Measurements from ENCODE around the gene TTC16.
"Not testable (repeated sequence)": the region's sequence is repeated elsewhere in the genome, so short reads cannot be mapped to it uniquely, and the experiment has no call there.

The TTC16 gene

DNA sequence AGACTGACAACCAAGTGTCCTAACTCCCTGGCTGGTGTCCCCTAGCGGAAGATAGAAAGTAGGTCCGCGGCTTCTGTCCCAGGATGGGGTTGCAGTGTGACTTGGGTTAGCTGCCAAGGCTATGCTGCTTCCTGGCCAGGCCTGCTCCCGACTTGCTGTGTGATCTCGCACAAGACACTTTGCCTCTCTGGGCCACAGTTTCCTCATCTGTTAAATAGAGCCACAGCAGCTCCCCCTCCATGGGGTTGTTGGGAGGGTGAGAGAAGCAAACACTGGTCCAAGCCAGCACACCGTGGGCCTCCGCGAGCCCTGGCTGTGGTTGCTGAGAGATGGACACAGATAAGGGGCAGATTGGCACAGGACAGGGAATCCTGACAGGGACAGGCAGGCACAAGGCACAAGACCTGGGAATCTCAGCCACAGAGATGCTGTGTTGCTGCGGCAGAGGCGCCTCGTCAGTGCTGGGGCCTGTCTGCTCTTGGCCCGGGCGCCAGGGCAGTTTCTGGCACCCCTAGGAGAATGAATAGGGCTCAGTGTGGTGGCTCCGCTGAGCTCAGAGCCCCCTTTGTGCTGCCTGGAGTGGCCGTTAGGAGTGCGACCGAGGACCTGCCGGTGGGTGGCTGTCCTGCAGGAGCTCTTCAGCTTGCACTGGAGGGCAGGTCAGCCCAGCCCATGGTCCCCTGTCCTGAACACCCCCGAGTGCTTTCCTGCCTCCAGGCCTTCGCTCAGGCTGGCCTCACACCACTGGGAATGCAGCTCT is 64.4 kb downstream of the TTC16 start:
- no peaks in the 10 kb centered on the region for H3K27me3 Mint-ChIP-seq
- peaks cover 61% of the 10 kb centered on the region for H3K4me1 Mint-ChIP-seq
- peak overlapping the region; percentile 96 for H3K4me3 Mint-ChIP-seq
- no peak for ATAC-seq (replicated peaks; ENCODE audit: extremely low read depth, poor library complexity, severe bottlenecking)
- no peaks in the 10 kb centered on the region for H3K9me3 Mint-ChIP-seq
- peaks cover 29% of the 10 kb centered on the region for H3K36me3 Mint-ChIP-seq (ENCODE audit: insufficient read depth)
- peak overlapping the region; percentile 95 for H3K27ac Mint-ChIP-seq (ENCODE audit: low read depth)
- DNase-seq (ENCODE audit: low spot score in 2 of 2): no peak

DNA sequence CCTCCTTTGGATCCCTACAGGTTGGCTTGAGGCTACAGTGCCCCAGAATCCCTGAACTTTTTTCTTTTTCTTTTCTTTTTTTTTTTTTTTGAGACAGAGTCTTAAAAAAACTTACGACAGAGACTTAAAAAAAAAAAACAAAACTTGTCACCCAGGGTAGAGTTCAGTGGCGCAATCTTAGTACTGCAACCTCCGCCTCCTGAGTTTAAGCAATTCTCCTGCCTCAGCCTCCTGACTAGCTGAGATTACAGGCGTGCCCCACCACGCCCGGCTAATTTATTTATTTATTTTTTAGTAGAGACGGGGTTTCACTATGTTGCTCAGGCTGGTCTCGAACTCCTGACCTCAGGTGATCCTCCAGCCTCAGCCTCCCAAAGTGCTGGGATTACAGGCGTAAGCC is 65.0 kb downstream of the TTC16 start:
- DNase-seq (ENCODE audit: low spot score in 2 of 2): not testable (repeated sequence)
- peaks cover 61% of the 10 kb centered on the region for H3K4me1 Mint-ChIP-seq
- peak overlapping the region; percentile 96 for H3K4me3 Mint-ChIP-seq

More for the DNA sequence above, 65.0 kb downstream of the TTC16 start:
- H3K27me3 Mint-ChIP-seq; H3K9me3 Mint-ChIP-seq; ATAC-seq (replicated peaks; ENCODE audit: extremely low read depth, poor library complexity, severe bottlenecking): not testable (repeated sequence)
- Mint-ChIP-seq H3K36me3 (ENCODE audit: insufficient read depth) (peaks cover 31% of the 10 kb centered on the region), H3K27ac (ENCODE audit: low read depth) (peak overlapping the region; percentile 95)
